IMR-90 (cell line): ENCODE data around the gene COX5B.

Source experiments
- CTCF ChIP-seq: conservative IDR thresholded peaks from 2 replicates; pipeline ENCODE4 v1.5.1; 2012; ENCODE audit warnings: mild to moderate bottlenecking, low read depth, low read length, improper control_type of control experiment
- MAZ ChIP-seq: IDR thresholded peaks from 2 replicates; pipeline ENCODE4 v1.6.1; 2012; ENCODE audit warnings: low read depth, mild to moderate bottlenecking, low read length, improper control_type of control experiment, moderate library complexity, borderline replicate concordance
- POLR2A ChIP-seq: IDR thresholded peaks from 2 replicates; pipeline ENCODE4 v1.6.1; 2012; ENCODE audit warnings: mild to moderate bottlenecking, low read depth, low read length
- RAD21 ChIP-seq: IDR thresholded peaks from 2 replicates; pipeline ENCODE4 v1.6.1; 2012; ENCODE audit warnings: low read length, improper control_type of control experiment
- SMC3 ChIP-seq: fragments of 150-350 bp; IDR thresholded peaks from 2 replicates; pipeline ENCODE4 v1.6.1; 2016; ENCODE audit warnings: low read depth, mild to moderate bottlenecking, antibody characterized with exemption, low read length, moderate library complexity
- USF2 ChIP-seq: fragments of 150-350 bp; IDR thresholded peaks from 2 replicates; pipeline ENCODE4 v1.6.1; 2017; ENCODE audit warnings: mild to moderate bottlenecking, antibody characterized with exemption, low read length, low read depth

GRCh38 chr2:97677480-97677879, 31.6 kb downstream of the COX5B start:
- TF ChIP-seq CTCF (no peak), USF2 (no peak), POLR2A (no peak), SMC3 (no peak), RAD21 (no peak), MAZ (no peak)
